Sciatic nerve (tissue), 2 donors: ENCODE measurements around the gene SERPINA3. TPM values are rescaled to one million over a fixed set of nuclear protein-coding genes. Genes with fewer than 3 reads are reported as not detected.
"Not testable (repeated sequence)": the region's sequence is repeated elsewhere in the genome, so short reads cannot be mapped to it uniquely, and the experiment has no call there.

Source experiments
- ATAC-seq: fragments of 200-7000 bp; cut with Tn5 transposase; one replicate; pipeline ENCODE4 v1.9.1; 2020; ENCODE audit warnings: mild to moderate bottlenecking, moderate library complexity
- DNase-seq: peaks from one replicate; pipeline ENCODE4 v3.0.0-alpha.2; 2020; ENCODE audit warnings: low spot score
- intact Hi-C: fragments of 100-400 bp; cut with DNase I; formaldehyde crosslinking; loops from one replicate; pipeline ENCODE4 v1.14.2; 2022
- total RNA-seq: library from RNA; stranded (reverse); fragmentation: NEBNext Ultra II Directional; extraction: Animal tissue kit (Norgen Biotek cat#: 25700); gene quantifications from one replicate; pipeline ENCODE4 v1.2.1, GENCODE V29; 2021
- donor health status: DM: no; HTN: no; CAD: no.
- donor health status: DM: no; HTN: no; CAD: no.

Gene SERPINA3
- 77.1 TPM for total RNA-seq

GRCh38 chr14:94612174-94612573 lies at the start of gene SERPINA3:
Gene SERPINA3 (plus strand): TSS chr14:94612391. CDS start chr14:94614442, 2,051 bp downstream.
- DNase-seq = peak; percentile 51

GRCh38 chr14:94562941-94563883 lies 49.0 kb upstream of the SERPINA3 start:
- DNase-seq (no peak), ATAC-seq (no peak)
- intact Hi-C loops = no loop called here

More at GRCh38 chr14:94612174-94612573, at the start of gene SERPINA3:
- ATAC-seq = peak; percentile 87
- intact Hi-C loops = no loop called here

GRCh38 chr14:94564381-94564780 lies 47.8 kb upstream of the SERPINA3 start:
- DNase-seq = no peak
- intact Hi-C loops = no loop called here
- ATAC-seq = no peak

GRCh38 chr14:94568186-94568585 lies 44.0 kb upstream of the SERPINA3 start:
- intact Hi-C loops = no loop called here
- ATAC-seq = no peak
- no peak for DNase-seq

- ATAC-seq (no peak), DNase-seq (no peak)
- intact Hi-C loops = no loop called here
Measured at GRCh38 chr14:94569381-94570001, 42.7 kb upstream of the SERPINA3 start.

GRCh38 chr14:94570002-94570400 lies 42.2 kb upstream of the SERPINA3 start:
- ATAC-seq = no peak
- DNase-seq = no peak
- intact Hi-C loops = no loop called here

GRCh38 chr14:94570440-94570839 lies 41.8 kb upstream of the SERPINA3 start:
- no peak for ATAC-seq
- no peak for DNase-seq
- intact Hi-C loops = no loop called here

- intact Hi-C loops = no loop called here
- DNase-seq = no peak
- ATAC-seq = peak; percentile 60
Measured at GRCh38 chr14:94571395-94571794, 40.8 kb upstream of the SERPINA3 start.

GRCh38 chr14:94571950-94572349 lies 40.2 kb upstream of the SERPINA3 start:
- intact Hi-C loops = no loop called here

GRCh38 chr14:94572637-94573303 lies 39.4 kb upstream of the SERPINA3 start:
- ATAC-seq (no peak), DNase-seq (no peak)
- intact Hi-C loops = no loop called here

More at GRCh38 chr14:94571950-94572349, 40.2 kb upstream of the SERPINA3 start:
- DNase-seq = no peak
- peak; percentile 39 for ATAC-seq

GRCh38 chr14:94573475-94574277 lies 38.5 kb upstream of the SERPINA3 start:
- ATAC-seq (no peak), DNase-seq (no peak)
- intact Hi-C loops = no loop called here

- DNase-seq = no peak
- no peak for ATAC-seq
- intact Hi-C loops = no loop called here
Measured at GRCh38 chr14:94574336-94574735, 37.9 kb upstream of the SERPINA3 start.

GRCh38 chr14:94575730-94576585 lies 36.2 kb upstream of the SERPINA3 start:
- ATAC-seq (no peak), DNase-seq (no peak)
- intact Hi-C loops = no loop called here

GRCh38 chr14:94577472-94577871 lies 34.7 kb upstream of the SERPINA3 start:
- intact Hi-C loops, ATAC-seq, DNase-seq: not testable (repeated sequence)

GRCh38 chr14:94578712-94579111 lies 33.5 kb upstream of the SERPINA3 start:
- ATAC-seq = no peak
- intact Hi-C loops = no loop called here
- DNase-seq = no peak

GRCh38 chr14:94581127-94581999 lies 30.8 kb upstream of the SERPINA3 start, which contains the start of gene SERPINA5:
Gene SERPINA5 (plus strand): TSS chr14:94581426. CDS start chr14:94587363, 5,937 bp downstream.
- ATAC-seq (peak; percentile 83), DNase-seq (peak; percentile 88)
- intact Hi-C loops = no loop called here

- ATAC-seq = peak; percentile 72
- intact Hi-C loops = no loop called here
- DNase-seq = no peak
Measured at GRCh38 chr14:94582199-94582750, 29.9 kb upstream of the SERPINA3 start.
